Limb (tissue), 2 donors: ENCODE results near the gene ZBED4.

Experiments
- DNase-seq, 2 donors: peaks; one replicate each; pipeline ENCODE4 v3.0.0-alpha.2; 2016; ENCODE audit errors: extremely low spot score in 2 of 2

ZBED4 gene

DNA sequence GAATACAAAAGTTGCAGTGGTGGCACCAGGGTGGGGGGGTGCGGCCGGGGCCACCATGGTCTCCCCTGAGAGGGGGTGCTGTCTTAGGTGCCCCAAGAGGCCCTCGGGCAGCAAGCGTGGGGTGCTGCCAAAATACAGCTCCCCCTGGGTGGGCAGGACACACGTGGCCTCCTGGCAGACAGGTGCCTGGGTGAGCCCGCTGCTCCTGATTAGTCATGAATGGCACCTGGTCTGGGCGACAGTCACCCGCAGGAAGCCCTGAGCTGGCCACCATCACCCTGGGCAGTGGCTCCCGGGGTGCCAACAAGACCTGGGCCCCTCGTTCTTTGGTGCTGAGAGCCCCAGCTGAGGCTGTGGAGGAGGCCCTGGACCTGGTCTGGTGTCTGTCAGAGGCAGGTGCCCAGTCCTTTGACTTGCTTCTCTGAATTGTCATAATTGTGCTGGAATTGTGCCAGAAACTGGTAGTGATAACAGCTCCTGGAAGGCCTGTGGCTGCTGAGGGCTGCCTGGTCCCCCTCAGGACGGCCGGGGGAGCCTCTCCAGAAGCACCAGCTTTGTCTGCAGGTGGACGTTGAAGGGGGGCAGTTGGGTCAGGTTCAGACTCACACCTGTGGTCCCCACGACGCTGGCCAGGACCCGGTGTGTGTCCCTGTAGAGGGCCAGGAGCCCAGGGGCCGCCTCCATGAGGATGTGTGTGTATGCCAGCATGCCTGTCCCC, 49.8 kb downstream of the ZBED4 start:
- no peak for DNase-seq

DNA sequence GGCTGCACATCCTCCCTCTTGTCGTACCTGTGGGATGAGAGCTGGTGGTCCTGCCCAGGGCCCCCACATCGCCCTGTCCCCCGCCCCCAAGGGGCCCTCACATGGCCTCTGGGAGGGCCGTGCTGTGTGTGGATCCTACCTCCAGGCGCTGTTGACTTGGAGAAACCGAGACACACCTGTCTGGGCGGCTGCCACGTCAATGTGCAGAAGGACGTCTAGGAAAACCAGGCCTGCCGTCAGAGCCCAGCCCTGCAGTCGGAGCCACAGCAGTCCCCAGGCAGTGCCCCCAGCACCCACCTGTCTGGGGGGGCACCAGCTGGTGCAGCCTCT, 50.4 kb downstream of the ZBED4 start:
- DNase-seq, result no peak

DNA sequence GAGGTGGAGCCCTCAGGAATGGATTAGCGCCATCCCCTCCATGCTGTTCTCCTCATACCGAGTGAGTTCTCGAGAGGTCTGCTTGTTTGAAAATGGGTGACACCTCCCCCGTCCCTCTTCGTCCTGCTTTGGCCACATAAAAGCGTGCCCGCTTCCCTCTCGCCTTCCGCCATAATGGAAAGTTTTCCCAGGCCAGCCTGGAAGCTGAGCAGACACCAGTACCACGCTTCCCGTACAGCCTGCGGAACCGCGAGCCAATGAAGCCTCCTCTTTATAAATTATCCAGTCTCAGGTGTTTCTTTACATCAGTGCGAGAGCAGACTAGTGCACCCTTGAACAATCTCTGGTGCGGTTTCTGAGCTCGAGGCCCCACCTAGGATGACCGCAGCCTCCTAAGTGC, 51.8 kb downstream of the ZBED4 start:
- no peak for DNase-seq

DNA sequence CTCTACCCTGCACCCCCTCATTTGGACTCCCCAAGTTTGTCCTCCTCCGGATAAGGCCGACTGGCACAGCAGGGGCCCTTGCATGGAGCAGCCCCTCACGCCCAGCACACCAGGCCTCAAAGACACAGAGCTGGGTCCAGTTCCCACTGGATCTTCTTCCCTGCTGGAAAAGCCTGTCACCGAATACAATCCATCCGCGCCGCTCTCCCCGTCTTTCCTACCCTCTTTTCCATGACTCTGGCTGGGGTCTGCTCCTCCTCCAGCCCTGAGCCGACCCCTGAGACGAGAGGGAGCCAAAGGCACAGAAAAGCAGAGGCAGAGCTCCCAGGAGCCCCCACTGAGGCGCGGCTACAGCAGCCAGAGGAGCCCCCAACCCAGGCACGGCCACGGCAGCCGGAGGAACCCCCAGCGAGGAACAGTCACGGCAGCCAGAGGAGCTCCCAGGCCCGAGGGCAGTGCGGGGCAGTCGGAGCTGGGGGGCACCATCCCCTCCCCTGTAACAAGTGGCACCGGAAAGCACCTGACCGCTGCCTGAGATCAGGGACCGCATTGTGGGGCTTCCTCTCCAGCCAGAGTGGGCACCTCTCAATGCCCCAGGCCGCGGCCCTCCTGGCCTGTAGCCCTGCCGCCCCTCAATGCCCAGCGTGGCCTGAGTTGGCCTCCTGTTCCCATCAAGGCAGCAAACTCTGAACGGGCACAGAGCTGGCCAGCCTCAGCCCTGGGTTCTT, 52.6 kb downstream of the ZBED4 start:
- no peak for DNase-seq

DNA sequence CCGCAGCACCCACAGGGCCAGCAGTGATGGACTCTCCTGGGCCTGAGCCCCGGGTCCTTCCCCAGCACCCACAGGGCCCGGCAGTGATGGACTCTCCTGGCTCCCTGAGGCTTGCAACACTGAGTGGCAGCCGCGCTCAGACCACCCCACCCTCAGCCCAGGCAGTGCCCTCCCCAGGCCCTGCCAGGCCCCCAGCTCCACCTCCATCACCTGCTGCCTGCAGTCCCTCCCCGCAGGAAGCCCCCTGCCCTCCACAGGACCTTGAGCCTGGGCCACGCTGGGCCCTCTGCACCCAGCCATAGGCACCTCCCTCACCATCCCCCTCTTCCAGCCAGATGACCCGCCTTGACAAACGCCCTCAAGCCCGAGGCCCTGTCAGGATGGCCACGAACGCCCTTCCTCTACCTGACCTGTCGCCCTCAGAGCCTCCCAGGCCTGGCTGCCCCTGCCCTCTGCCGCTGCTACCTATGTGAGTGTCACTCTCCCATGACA, 53.2 kb downstream of the ZBED4 start:
- DNase-seq, result no peak

DNA sequence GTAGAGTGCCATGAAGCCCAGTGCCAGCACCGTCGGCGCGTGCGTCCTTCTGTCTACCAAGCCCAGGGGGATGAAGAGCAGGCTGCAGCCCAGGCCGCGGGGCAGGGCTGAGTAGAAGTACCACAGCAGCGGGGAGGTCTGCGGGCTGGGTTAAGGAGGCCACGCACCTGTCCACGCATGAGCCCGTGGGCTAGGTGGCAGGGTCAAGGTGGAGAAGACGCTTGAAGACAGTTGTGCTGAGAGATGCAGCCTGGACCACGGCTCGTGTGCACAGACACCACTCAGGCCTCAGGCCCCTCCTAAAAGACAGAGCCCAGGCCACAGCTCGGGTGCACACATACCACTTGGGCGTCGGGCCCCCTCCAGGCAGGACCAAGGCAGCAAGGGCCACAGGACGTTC, 54.2 kb downstream of the ZBED4 start:
- no peak for DNase-seq

DNA sequence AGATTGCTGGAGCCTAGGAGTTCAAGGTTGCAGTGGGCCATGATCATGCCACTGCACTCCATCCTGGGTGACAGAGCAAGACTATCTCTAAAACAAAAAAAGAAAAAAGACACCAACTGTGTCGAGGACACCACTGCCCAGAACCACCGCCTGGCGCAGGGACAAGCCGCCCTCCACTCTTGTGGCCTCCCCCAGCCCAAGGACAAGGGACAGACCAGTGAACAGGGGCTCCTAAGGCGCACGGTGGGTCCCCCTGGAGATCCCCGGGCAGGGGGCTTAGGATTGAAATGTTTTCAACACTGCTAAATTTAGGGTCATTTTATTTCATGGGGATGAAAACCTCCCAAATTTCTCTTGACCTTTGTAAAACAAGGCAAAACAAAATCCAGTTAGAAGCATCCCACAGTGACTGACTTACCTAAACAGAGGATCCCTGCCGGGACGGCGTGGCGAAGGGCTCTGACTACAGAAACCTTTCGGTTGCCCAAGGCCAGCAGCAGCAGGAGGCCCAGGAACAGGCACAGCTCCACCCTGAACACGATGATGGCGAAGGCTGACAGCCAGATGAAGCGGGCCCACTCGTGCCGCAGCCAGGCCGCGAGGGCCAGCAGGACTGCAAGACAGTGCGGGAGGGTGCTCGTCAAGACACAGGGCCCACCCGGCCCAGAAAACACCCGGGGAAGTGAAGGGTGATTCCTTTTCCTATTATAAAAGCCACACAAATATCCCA, 56.0 kb downstream of the ZBED4 start:
- DNase-seq, result no peak

DNA sequence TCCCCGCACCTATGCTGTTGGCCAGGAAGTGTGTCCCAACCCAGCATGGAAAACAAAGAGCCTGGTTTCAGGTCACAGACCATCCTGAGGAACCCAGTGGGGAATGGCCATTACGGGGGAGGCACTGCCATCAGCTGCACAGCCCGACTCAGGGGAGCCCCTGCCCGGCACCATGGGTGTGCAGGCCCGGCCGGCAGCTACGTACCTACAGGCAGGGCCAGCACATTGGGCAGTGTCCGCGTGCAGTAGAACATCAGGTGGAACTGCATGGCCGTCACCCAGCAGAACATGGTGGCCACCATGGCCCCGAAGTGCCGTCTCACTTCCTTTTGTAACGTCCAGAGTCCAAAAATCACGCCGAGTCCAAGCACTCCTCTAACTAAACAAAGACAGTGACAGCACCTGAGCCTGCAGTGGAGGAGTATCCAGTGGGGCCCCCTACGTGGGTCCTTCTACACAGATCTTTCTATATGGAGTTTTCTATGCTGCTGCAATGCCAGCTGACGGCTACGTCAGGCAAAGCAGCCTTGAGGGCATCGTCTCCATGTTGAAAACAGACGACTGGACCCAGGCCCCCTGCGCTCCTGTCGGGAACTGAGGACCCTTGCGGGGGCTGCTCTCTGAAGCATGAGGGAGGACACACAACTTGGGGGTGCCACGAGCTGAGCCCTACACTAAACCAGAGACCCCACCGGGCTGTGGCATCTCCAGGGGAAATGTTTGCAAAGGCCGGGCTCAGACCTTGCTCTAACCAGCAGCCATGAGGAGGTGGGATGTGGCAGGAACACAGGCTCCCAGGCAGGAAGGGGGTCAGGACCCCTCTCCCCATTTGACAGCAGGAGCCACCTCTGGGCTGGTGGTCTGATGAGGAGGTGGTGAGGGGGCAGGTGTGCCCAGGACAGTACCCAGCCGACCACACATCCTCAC, 56.8 kb downstream of the ZBED4 start:
- DNase-seq, result no peak

DNA sequence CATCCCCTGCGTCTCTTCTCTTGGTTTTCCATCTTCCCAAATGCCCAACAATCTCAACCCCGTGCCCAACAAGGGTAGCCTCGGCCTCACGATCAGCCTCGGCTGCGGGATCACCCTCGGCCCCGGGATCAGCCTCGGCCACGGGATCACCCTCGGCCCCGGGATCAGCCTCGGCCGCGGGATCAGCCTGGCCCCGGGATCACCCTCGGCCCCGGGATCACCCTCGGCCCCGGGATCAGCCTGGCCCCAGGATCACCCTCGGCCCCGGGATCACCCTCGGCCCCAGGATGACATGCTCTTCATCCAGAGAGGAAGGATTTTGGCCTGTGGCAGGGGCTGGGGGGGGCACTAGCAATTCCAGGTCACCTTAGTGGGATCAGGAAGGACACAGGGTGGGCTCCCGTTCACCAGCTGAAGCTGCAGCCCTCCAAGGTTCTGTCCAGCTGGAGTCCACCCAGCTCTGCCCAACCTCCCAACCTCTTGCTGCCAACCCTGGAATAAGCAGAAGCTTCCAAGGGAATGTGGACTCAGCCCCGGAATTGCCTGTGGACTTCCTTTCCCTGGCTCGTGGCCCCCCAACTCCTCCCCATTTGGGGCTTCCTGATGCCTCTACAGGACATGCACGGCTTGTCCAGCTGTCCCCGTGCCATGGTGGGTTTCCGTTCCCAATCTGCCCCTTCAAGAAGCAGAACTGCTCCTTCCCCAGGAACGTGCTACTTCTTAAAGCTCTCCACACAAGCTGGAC, 58.4 kb downstream of the ZBED4 start:
- DNase-seq, result no peak

DNA sequence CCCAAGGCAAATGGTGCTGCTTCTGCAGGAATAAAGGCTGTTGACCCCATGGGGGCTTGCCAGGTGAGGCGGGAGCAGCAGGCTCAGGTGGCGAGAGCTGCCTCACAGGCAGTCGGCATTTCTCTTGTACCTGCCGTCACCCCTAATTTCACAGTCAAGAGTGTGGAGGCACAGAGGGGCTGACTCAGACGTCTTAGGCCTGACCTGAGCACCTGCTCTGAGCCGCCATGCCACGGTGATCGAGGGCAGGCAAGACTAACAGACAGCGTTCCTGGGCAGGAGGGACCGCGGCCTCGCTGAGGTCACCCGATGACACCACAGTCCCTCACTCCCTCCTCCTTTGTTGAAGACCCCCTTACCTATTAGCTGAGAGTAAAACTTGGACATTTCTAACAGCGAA, 59.4 kb downstream of the ZBED4 start:
- no peak for DNase-seq

DNA sequence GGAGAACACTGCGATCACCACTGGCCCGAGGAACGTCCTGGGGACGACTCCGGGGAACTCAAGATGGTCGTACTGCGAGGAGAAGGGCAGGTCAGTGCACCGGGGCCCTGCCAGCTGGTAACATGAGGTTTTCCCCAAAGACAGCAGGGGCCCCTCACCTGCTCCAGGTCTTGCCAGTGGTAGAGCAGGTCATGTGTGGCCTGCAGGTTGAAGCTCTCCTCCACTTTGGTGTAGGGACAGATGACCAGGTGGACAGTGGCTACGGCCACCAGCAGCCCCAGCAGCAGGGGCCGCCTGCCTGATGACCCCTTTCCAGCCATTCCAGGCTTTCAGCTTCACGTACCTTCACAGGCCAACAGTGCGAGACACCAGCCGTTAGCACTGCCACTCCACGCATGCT, 59.8 kb downstream of the ZBED4 start:
- DNase-seq, result no peak

DNA sequence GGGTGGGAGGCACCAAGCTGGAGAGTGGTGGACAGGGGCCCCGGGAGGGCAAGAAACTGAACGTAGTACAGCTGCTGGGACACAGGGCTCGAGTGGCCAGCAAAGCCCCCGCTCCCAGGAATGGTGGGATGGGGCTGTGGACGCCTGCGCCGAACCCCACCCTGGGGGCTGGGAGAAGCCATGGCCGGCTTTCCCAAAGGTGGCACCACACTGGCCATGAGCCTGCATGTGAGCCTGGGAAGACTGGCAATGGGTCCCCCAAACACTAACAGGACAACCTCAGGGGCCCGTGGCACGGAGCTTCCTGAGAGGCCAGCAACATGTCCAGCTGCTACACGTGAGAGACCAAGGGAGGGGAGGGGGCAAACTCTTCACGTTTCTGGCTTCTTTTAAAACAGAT, 60.6 kb downstream of the ZBED4 start:
- DNase-seq, result no peak

DNA sequence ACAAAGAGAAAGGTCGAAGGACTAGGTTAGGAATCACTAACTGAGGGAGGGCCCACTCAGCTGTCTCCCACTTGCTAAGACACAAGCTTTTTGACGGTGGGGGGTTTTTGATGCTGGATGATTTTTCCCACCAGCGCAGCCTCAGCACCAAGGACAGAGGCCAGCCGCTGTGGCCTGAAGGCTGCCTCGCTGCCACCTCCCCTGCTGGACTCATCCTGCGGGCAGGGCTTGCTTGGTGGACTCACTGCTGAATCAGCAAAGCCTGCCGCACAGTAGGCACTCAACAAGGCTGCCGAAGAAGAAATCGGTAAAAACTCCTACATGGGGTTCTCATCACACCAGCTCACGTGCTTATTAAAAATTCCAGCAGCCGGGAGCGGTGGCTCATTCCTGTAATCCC, 62.0 kb downstream of the ZBED4 start:
- DNase-seq, result peak in 1 of 2 donors; percentile 30

DNA sequence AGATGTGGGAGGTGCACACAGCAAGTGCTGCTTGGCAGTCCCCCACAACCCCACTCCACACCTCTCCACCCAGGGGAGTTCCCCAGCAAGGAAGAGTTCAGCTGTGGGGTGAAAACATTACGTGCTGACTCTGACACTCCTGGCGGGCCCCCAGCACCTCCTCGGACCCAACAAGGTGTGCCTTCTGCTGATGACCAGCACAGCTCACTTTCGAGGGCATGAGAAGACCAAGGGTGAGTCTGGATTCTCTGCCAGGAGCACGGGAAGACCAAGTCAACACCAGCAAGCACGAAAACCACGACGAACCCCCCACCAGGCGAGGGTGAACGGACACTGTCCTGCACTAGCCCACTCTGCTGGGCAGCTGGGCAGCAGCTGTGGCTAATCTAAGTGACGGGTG, 63.2 kb downstream of the ZBED4 start:
- no peak for DNase-seq

DNA sequence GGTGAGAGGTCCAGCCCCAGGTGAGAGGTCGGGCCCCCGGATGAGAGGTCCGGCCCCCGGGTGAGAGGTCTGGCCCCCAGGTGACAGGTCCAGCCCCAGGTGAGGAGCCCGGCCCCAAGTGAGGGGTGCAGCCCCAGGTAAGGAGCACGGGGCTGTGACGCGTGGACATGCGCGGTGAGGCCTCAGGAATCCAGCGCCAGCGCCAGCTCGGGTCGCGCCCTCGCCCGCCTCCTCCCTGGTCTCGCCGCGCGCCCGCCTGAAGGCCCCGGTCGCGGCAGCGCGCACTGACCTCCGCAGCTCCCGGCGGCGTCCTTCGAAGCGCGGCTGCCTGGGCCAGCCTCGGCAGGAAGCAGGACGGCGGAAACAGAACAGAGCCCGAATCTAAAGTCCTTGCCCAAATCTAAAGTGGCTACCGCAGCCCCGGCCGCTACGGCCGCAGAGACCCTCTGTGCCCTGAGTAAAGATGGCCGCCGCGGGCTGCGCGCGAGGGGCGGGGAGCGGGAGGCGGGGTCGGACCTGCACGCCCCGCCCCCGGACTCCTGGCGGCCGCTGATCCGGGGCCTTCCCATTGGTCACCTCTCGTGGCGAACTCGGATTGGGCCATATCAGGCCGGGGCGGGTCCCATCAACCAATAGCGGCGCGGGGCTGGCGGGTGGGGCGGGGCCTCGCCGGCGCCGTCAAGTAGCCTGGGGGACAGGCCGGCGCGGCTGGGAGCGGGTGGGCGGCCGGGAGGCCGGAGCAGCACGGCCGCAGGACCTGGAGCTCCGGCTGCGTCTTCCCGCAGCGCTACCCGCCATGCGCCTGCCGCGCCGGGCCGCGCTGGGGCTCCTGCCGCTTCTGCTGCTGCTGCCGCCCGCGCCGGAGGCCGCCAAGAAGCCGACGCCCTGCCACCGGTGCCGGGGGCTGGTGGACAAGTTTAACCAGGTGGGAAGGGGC, 64.6 kb downstream of the ZBED4 start, which contains the start of the genes ALG12 and CRELD2:
TSS of gene ALG12 (minus strand) at position 465 of the 937 bp plus-strand sequence. CDS start 4,673 bp downstream, outside the sequence.
TSS of gene CRELD2 (plus strand) at position 661 of the 937 bp plus-strand sequence. CDS start at position 797, 136 bp downstream.
- peak; percentile 97 to 99 for DNase-seq

DNA sequence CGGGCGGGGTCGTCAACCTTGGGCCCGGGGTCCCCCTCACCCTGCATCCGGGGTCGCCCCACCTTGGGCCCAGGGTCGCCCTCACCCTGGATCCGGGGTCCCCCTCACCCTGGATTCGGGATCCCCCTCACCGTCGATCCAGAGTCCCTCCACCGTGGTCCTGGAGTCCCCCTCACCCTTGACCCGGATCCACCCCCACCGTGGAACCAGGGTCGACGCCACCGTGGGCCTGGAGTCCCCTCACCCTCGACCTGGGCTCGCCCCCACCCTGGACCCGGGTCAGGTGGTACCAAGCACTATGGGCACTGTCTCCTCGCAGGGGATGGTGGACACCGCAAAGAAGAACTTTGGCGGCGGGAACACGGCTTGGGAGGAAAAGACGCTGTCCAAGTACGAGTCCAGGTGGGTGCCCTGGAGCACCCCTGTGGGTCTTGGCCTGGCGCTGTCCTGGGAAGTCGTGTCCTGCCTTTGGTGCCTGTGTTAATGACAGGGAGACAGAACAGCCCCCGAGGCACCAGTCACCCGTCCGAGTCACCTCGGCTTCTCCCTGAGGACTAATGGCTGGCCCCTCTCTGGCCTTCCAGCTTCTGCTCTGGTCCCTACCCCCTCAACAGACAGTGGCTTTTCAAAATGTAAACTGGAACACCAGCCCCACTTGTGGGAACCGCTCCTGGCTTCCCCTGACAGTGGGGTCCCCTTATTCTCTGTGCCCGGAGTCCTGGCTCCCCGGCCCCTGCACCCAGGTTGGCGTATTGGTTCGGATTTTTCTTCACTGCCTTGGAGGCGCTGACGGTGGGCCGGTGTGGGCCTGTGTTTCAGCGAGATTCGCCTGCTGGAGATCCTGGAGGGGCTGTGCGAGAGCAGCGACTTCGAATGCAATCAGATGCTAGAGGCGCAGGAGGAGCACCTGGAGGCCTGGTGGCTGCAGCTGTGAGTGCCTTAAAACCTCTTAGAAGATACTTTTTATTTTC, 65.6 kb downstream of the ZBED4 start:
- DNase-seq, result peak in 1 of 2 donors; percentile 46

DNA sequence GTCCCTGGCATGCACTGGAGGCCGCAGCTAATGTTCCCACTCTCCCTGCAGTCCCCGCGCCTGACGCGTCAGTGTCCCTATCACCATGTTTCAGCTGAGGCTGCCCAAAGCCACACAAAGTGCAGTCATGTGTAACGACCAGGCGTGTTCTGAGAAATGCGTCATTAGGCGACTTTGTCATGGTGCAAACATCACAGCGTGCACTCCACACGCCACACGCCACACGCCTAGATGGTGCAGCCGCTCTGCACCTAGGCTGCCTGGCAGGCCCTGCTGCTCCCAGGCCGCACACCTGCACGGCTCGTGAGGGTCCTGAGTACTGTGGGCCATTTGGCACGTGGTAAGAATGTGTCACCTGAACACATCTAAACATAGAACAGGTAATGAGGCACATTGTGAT, 67.2 kb downstream of the ZBED4 start:
- DNase-seq, result no peak
